Suprapubic skin (tissue), 4 donors: ENCODE data around the gene EVI2B. TPM values are rescaled to one million over a fixed set of nuclear protein-coding genes. Genes with fewer than 3 reads are reported as not detected.

ENCODE experiments used
- DNase-seq, 2 donors: peaks; one replicate each; pipeline ENCODE4 v3.0.0-alpha.2; 2019; ENCODE audit warnings: low spot score in 2 of 2
- H3K27ac ChIP-seq: fragments of 200-600 bp; sonication (generic); one replicate; pipeline ENCODE4 v1.5.1; 2019
- H3K27me3 ChIP-seq: fragments of 200-600 bp; sonication (generic); one replicate; pipeline ENCODE4 v1.5.1; 2019
- H3K36me3 ChIP-seq: fragments of 200-600 bp; sonication (generic); one replicate; pipeline ENCODE4 v1.5.1; 2019
- H3K4me1 ChIP-seq: fragments of 200-600 bp; sonication (generic); one replicate; pipeline ENCODE4 v1.5.1; 2019
- H3K4me3 ChIP-seq: fragments of 200-600 bp; sonication (generic); one replicate; pipeline ENCODE4 v1.5.1; 2019; ENCODE audit warnings: mild to moderate bottlenecking
- H3K9me3 ChIP-seq: fragments of 200-600 bp; sonication (generic); one replicate; pipeline ENCODE4 v1.5.1; 2019
- EP300 ChIP-seq: sonication (generic); formaldehyde crosslinking; IDR thresholded peaks from one replicate; pipeline ENCODE4 v1.6.1; 2017; ENCODE audit warnings: antibody characterized with exemption
- POLR2A ChIP-seq, 2 donors: fragments of 450-650 bp; IDR thresholded peaks; one replicate each; pipeline ENCODE4 v1.6.1; 2017; ENCODE audit warnings: antibody characterized with exemption in 2 of 2, mild to moderate bottlenecking in 2 of 2, moderate library complexity in 2 of 2
- POLR2AphosphoS5 ChIP-seq, 3 donors: sonication (generic); formaldehyde crosslinking; IDR thresholded peaks; one replicate each; pipeline ENCODE4 v1.6.1; 2017; ENCODE audit warnings: antibody characterized with exemption in 3 of 3
- WGBS: methylation state at CpG from one replicate; pipeline ENCODE4 v1.1.5; 2018; 5-methylcytosine and 5-hydroxymethylcytosine counted together
- total RNA-seq, 4 donors: library from RNA; depleted of rRNA; stranded (reverse); fragments of >200 nt; gene quantifications; one replicate each; pipeline ENCODE4 v1.1.0, GENCODE V29; 2016
- TF ChIP-seq, protein P1 (sequence below), 2 donors: fragments of 200-600 bp in 1 of 2; fragments of 450-650 bp in 1 of 2; sonication (generic) in 1 of 2; IDR thresholded peaks; one replicate each; pipeline ENCODE4 v1.5.1; 2016 to 2019; ENCODE audit warnings: antibody characterized with exemption in 2 of 2, mild to moderate bottlenecking in 1 of 2, moderate library complexity in 1 of 2

EVI2B gene
- total RNA-seq, 4 donors from 2014 or later: 2.2 to 5.6 (median 3.7) TPM

DNA sequence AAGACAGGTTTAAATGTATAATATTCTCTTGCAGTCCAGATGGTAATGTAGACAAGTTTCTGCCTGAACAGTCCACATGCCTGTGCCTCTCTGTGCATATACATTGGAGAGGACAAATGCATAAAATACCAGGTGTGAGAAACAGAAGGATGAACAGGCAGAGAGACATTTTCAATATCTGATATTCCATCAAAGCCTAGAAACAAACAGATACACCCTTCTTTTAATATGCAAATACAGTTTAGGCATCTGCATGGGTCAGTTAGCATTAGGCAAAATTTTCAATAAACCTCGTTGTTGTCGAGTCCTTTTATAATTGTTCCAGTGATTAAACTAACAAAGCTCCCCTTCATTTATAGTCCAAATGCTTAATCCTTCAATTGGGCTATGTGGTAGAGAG lies 17.7 kb downstream of the EVI2B start:
- Histone ChIP-seq H3K9me3 (no peaks in the 10 kb centered on the region), H3K27me3 (no peaks in the 10 kb centered on the region), H3K4me3 (no peak overlapping the region), H3K36me3 (no peaks in the 10 kb centered on the region), H3K4me1 (peaks cover 3% of the 10 kb centered on the region), H3K27ac (no peak overlapping the region)
- no peak for DNase-seq
- 89% methylated on average over 2 of the region's 2 CpGs for WGBS
- TF ChIP-seq POLR2AphosphoS5 (IDR thresholded peaks at IDR 0.05) (no peak), EP300 (no peak), POLR2A (IDR thresholded peaks at IDR 0.05) (no peak)
- TF ChIP-seq, protein P1, sequence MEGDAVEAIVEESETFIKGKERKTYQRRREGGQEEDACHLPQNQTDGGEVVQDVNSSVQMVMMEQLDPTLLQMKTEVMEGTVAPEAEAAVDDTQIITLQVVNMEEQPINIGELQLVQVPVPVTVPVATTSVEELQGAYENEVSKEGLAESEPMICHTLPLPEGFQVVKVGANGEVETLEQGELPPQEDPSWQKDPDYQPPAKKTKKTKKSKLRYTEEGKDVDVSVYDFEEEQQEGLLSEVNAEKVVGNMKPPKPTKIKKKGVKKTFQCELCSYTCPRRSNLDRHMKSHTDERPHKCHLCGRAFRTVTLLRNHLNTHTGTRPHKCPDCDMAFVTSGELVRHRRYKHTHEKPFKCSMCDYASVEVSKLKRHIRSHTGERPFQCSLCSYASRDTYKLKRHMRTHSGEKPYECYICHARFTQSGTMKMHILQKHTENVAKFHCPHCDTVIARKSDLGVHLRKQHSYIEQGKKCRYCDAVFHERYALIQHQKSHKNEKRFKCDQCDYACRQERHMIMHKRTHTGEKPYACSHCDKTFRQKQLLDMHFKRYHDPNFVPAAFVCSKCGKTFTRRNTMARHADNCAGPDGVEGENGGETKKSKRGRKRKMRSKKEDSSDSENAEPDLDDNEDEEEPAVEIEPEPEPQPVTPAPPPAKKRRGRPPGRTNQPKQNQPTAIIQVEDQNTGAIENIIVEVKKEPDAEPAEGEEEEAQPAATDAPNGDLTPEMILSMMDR (IDR thresholded peaks at IDR 0.05): no peak

DNA sequence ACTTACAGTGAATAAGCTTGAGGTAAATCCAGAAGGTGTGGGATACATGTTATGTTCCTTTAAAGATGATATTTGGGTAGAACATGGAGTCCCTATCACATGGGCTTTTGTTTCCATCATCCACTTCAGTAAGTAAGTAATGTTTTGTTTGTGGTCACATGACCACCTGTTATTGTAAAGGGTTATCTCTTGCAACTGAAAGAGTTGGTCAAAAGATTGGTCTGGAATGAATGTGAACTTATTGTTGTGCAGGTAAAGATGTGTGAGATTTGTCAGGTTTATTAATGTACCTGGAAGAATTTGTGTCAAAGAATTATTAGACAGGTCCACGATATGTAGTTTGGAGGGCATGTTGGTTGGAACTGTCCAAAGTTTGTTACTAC lies 18.4 kb downstream of the EVI2B start:
- H3K27ac ChIP-seq: no peak overlapping the region
- H3K4me3 ChIP-seq: no peak overlapping the region
- H3K9me3 ChIP-seq: no peaks in the 10 kb centered on the region
- TF ChIP-seq, protein P1 (IDR thresholded peaks at IDR 0.05): no peak
- TF ChIP-seq EP300 (no peak), POLR2AphosphoS5 (IDR thresholded peaks at IDR 0.05) (no peak), POLR2A (IDR thresholded peaks at IDR 0.05) (no peak)
- 76% methylated on average over 1 of the region's 1 CpG for WGBS
- H3K36me3 ChIP-seq: no peaks in the 10 kb centered on the region
- no peaks in the 10 kb centered on the region for H3K27me3 ChIP-seq
- peaks cover 3% of the 10 kb centered on the region for H3K4me1 ChIP-seq
- no peak for DNase-seq

DNA sequence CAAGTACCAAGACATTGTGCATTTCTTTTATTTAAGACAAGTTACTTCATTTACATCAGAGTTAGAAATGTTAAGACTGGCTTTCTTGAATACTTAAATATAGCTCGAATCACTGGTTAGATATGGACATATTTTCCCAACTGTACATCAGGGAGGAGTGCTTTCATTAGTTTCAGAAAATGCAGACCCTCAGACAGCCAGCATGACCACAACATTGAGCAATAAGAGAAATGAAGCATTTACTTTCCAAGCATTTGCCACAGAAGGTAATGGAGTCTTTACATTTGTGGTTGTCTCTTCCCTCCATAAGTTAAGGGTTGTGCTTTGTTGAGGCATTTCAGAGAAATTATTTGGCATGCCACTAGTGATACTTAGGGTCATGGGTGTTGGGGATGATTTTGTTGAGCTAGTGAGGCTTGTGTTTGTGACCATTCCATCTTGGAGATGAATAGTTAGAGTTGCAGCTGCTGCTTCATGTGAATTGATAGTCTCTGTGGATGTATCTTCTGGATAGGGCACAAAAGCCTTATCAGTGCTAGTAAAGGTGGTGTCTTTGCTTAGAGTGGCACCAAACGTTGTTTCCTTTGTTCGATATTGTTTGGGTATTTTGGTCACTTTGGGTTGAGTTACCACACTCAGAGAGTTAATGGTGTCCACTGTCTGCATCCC lies 18.9 kb downstream of the EVI2B start:
- Histone ChIP-seq H3K27me3 (no peaks in the 10 kb centered on the region), H3K9me3 (no peaks in the 10 kb centered on the region), H3K4me1 (peaks cover 3% of the 10 kb centered on the region), H3K27ac (no peak overlapping the region), H3K36me3 (no peaks in the 10 kb centered on the region), H3K4me3 (no peak overlapping the region)
- no peak for DNase-seq
- no peak for TF ChIP-seq POLR2A (IDR thresholded peaks at IDR 0.05)
- TF ChIP-seq EP300: no peak
- no peak for TF ChIP-seq POLR2AphosphoS5 (IDR thresholded peaks at IDR 0.05)
- TF ChIP-seq, protein P1 (IDR thresholded peaks at IDR 0.05): no peak
- whole genome bisulfite sequencing: 86% methylated on average over 3 of the region's 3 CpGs

DNA sequence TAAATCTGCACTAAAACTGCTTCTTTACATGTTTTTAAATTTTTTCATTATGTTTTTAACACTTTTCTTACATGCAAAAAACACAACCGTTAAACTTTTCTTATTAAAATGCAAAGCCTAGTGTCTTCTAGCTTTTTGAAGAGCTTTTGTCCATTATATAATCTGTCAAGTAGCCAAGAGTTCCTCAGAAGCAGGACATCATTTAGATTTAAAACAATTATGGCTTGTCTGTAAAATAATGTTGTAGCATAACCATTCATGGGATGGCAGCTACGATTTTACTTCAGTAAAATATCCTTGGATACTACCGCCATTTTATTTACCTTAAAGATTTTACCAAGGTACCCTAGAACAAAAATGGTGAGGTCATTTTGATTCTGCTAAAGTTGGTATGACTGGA lies 19.6 kb downstream of the EVI2B start:
- H3K4me3 ChIP-seq: no peak overlapping the region
- H3K36me3 ChIP-seq: no peaks in the 10 kb centered on the region
- no peaks in the 10 kb centered on the region for H3K27me3 ChIP-seq
- WGBS: 93% methylated on average over 3 of the region's 3 CpGs
- no peaks in the 10 kb centered on the region for H3K9me3 ChIP-seq
- no peak overlapping the region for H3K27ac ChIP-seq
- TF ChIP-seq EP300 (no peak), POLR2AphosphoS5 (IDR thresholded peaks at IDR 0.05) (no peak), POLR2A (IDR thresholded peaks at IDR 0.05) (no peak)
- TF ChIP-seq, protein P1 (IDR thresholded peaks at IDR 0.05): no peak
- no peak for DNase-seq
- peaks cover 3% of the 10 kb centered on the region for H3K4me1 ChIP-seq

DNA sequence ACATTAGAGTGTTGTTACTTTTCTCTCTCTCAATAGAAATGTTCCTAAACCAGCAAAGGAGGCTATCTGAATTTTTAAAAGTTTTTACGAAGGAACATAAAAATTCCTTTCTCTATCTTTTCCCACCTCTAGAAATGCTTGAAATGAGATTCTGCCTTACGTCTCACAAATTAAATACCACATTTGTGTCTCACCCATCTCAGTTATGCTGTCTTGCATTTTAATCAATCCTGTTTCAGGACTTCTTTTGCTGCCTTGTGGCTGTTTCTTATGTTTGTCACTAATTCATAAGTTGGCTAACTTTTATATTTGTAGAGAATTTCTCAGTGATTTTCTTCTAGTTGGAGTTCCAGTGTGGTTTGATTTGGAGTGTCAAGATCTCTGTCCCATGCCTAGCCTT lies 20.3 kb downstream of the EVI2B start:
- no peak for DNase-seq
- no peaks in the 10 kb centered on the region for H3K9me3 ChIP-seq
- H3K36me3 ChIP-seq: no peaks in the 10 kb centered on the region
- no peak overlapping the region for H3K4me3 ChIP-seq
- WGBS: 97% methylated on average over 2 of the region's 2 CpGs
- peaks cover 3% of the 10 kb centered on the region for H3K4me1 ChIP-seq
- H3K27me3 ChIP-seq: no peaks in the 10 kb centered on the region
- H3K27ac ChIP-seq: no peak overlapping the region
- TF ChIP-seq POLR2AphosphoS5 (IDR thresholded peaks at IDR 0.05) (no peak), POLR2A (IDR thresholded peaks at IDR 0.05) (no peak), EP300 (no peak)
- TF ChIP-seq, protein P1 (IDR thresholded peaks at IDR 0.05): no peak
